H1 (cell line): Measurements from ENCODE around the gene DAAM1. TPM values are rescaled to one million over a fixed set of nuclear protein-coding genes. Genes with fewer than 3 reads are reported as not detected.

ENCODE experiments used
- CTCF ChIA-PET: fragments of 300-600 bp; sonication (Branson Sonifier 250); formaldehyde crosslinking; loops from one replicate; lab custom pipeline; 2021; ENCODE audit not compliant: partially characterized antibody; lab: Charles Lee
- POLR2A ChIA-PET: fragments of 300-600 bp; sonication (Branson Sonifier 250); formaldehyde crosslinking; loops from one replicate; lab custom pipeline; 2021; ENCODE audit warnings: inconsistent platforms; ENCODE audit not compliant: partially characterized antibody; lab: Charles Lee
- DNase-seq, 2 experiments: peaks; one replicate each; pipeline versions ENCODE4 v3.0.0 to v3.0.0-alpha.2; 2010 to 2022; ENCODE audit warnings: low spot score in 2 of 2, low read depth in 1 of 2, mixed read lengths in 1 of 2
- FAIRE-seq: peaks from 2 replicates; lab custom pipeline; 2011; peaks lifted over from hg19 to GRCh38; lab: Jason Lieb, UNC
- H2AFZ ChIP-seq: 2 replicates; pipeline ENCODE4 v1.8.1; 2012; ENCODE audit warnings: low read length, inconsistent platforms
- H2AK5ac ChIP-seq: 2 replicates; pipeline ENCODE4 v1.6.1; 2013; ENCODE audit warnings: low read depth, low read length
- H2BK120ac ChIP-seq: replicated peaks from 2 replicates; pipeline ENCODE3; 2013; ENCODE audit warnings: low read depth, low read length, inconsistent platforms
- H2BK12ac ChIP-seq: 2 replicates; pipeline ENCODE4 v1.6.1; 2013; ENCODE audit warnings: low read depth, low read length
- H2BK15ac ChIP-seq: 2 replicates; pipeline ENCODE4 v1.6.1; 2013; ENCODE audit warnings: low read length
- H2BK20ac ChIP-seq: 2 replicates; pipeline ENCODE4 v1.6.1; 2013; ENCODE audit warnings: low read length
- H2BK5ac ChIP-seq: 2 replicates; pipeline ENCODE4 v1.6.1; 2013; ENCODE audit warnings: low read depth, low read length
- H3K14ac ChIP-seq: 2 replicates; pipeline ENCODE4 v1.6.1; 2013; ENCODE audit warnings: inconsistent platforms; ENCODE audit not compliant: insufficient read length
- H3K18ac ChIP-seq: 2 replicates; pipeline ENCODE4 v1.6.1; 2013; ENCODE audit warnings: low read length; ENCODE audit errors: extremely low read depth
- H3K23ac ChIP-seq: 2 replicates; pipeline ENCODE4 v1.6.1; 2013; ENCODE audit warnings: inconsistent platforms; ENCODE audit not compliant: insufficient read length
- H3K23me2 ChIP-seq: 2 replicates; pipeline ENCODE4 v1.6.1; 2013; ENCODE audit warnings: low read depth, low read length
- H3K27ac ChIP-seq: 2 replicates; pipeline ENCODE4 v1.6.1; 2011; ENCODE audit warnings: low read depth, low read length, inconsistent platforms
- H3K27me3 ChIP-seq, 4 experiments: replicated peaks in 1 of 4; 1 replicate in 1 of 4; 2 replicates in 3 of 4; pipeline versions ENCODE4 v1.6.1 to v1.8.1; 2011 to 2013; ENCODE audit warnings: low read length in 3 of 4, mild to moderate bottlenecking in 3 of 4, inconsistent platforms in 2 of 4, mixed read lengths in 2 of 4, moderate library complexity in 1 of 4; ENCODE audit not compliant: control insufficient read depth in 3 of 4, insufficient read depth in 3 of 4; ENCODE audit errors: extremely low read depth in 1 of 4
- H3K36me3 ChIP-seq, 4 experiments: 2 replicates each; pipeline versions ENCODE4 v1.6.1 to v1.8.1; 2011 to 2013; ENCODE audit warnings: mild to moderate bottlenecking in 4 of 4, low read length in 3 of 4, moderate library complexity in 2 of 4, control low read depth in 1 of 4, inconsistent platforms in 1 of 4; ENCODE audit not compliant: insufficient read depth in 4 of 4, control insufficient read depth in 2 of 4
- H3K4ac ChIP-seq: replicated peaks from 2 replicates; pipeline ENCODE3; 2013; ENCODE audit warnings: low read length, low read depth, mixed read lengths, inconsistent platforms; ENCODE audit not compliant: insufficient read length
- H3K4me1 ChIP-seq, 4 experiments: replicated peaks in 1 of 4; 1 replicate in 1 of 4; 2 replicates in 3 of 4; pipeline versions ENCODE4 v1.6.1 to v1.8.1; 2011 to 2013; ENCODE audit warnings: low read length in 3 of 4, inconsistent platforms in 2 of 4, mixed read lengths in 1 of 4; ENCODE audit not compliant: insufficient read depth in 4 of 4, control insufficient read depth in 3 of 4
- H3K4me2 ChIP-seq, 2 experiments: 2 replicates each; pipeline versions ENCODE4 v1.6.1 to v1.8.1; 2011 to 2013; ENCODE audit warnings: low read depth in 2 of 2, low read length in 2 of 2, control low read depth in 1 of 2, inconsistent platforms in 1 of 2, mild to moderate bottlenecking in 1 of 2; ENCODE audit not compliant: insufficient read depth in 1 of 2
- H3K4me3 ChIP-seq, 4 experiments: fragments of 200-600, 300-600 bp in 1 of 4; sonication (generic), shearing (Covaris generic), sonication (Bioruptor Twin) in 1 of 4; 2 replicates each; pipeline versions ENCODE4 v1.5.1 to v1.8.1; 2011 to 2016; ENCODE audit warnings: low read length in 4 of 4, low read depth in 3 of 4, control low read depth in 2 of 4, inconsistent platforms in 2 of 4, mild to moderate bottlenecking in 2 of 4, mixed read lengths in 1 of 4, moderate library complexity in 1 of 4; ENCODE audit not compliant: insufficient read depth in 2 of 4; ENCODE audit errors: extremely low read depth in 1 of 4
- H3K56ac ChIP-seq: replicated peaks from 2 replicates; pipeline ENCODE3; 2013; ENCODE audit warnings: low read depth, mild to moderate bottlenecking, mixed read lengths, low read length, inconsistent platforms; ENCODE audit not compliant: insufficient read length
- H3K79me1 ChIP-seq: 2 replicates; pipeline ENCODE4 v1.6.1; 2013; ENCODE audit warnings: low read depth, low read length, control low read depth
- H3K79me2 ChIP-seq, 2 experiments: 2 replicates each; pipeline versions ENCODE4 v1.6.1 to v1.8.1; 2012 to 2013; ENCODE audit warnings: low read length in 2 of 2, mild to moderate bottlenecking in 2 of 2, inconsistent platforms in 1 of 2; ENCODE audit not compliant: insufficient read depth in 2 of 2, control insufficient read depth in 1 of 2
- H3K9ac ChIP-seq, 4 experiments: replicated peaks in 1 of 4; 1 replicate in 1 of 4; 2 replicates in 3 of 4; pipeline versions ENCODE4 v1.6.1 to v1.8.1; 2011 to 2013; ENCODE audit warnings: low read depth in 3 of 4, low read length in 3 of 4, control low read depth in 2 of 4, mild to moderate bottlenecking in 2 of 4, moderate library complexity in 2 of 4, inconsistent platforms in 1 of 4; ENCODE audit errors: extremely low read depth in 1 of 4
- H3K9me3 ChIP-seq, 2 experiments: 2 replicates each; pipeline versions ENCODE4 v1.6.1 to v1.8.1; 2012 to 2013; ENCODE audit warnings: mild to moderate bottlenecking in 2 of 2, moderate library complexity in 2 of 2, control low read depth in 1 of 2, inconsistent platforms in 1 of 2, low read depth in 1 of 2, low read length in 1 of 2, mixed read lengths in 1 of 2; ENCODE audit not compliant: insufficient read depth in 2 of 2
- H4K20me1 ChIP-seq, 2 experiments: replicated peaks in 1 of 2; 2 replicates each; pipeline versions ENCODE3 to v1.8.1; 2011 to 2013; ENCODE audit warnings: inconsistent platforms in 2 of 2, low read length in 2 of 2, mild to moderate bottlenecking in 1 of 2; ENCODE audit not compliant: insufficient read depth in 2 of 2, control insufficient read depth in 1 of 2
- H4K5ac ChIP-seq: 2 replicates; pipeline ENCODE4 v1.6.1; 2013; ENCODE audit warnings: low read length, low read depth, mixed read lengths, inconsistent platforms; ENCODE audit not compliant: insufficient read length
- H4K8ac ChIP-seq: 2 replicates; pipeline ENCODE4 v1.8.0; 2013; ENCODE audit warnings: mild to moderate bottlenecking, moderate library complexity, low read length, inconsistent platforms; ENCODE audit not compliant: insufficient read depth; ENCODE audit errors: extremely low read depth
- H4K91ac ChIP-seq: replicated peaks from 2 replicates; pipeline ENCODE3; 2013; ENCODE audit warnings: low read length, mixed read lengths, inconsistent platforms; ENCODE audit not compliant: insufficient read length
- BRCA1 ChIP-seq: IDR thresholded peaks from 2 replicates; pipeline ENCODE4 v1.6.1; 2012; ENCODE audit warnings: low read depth, low read length, improper control_type of control experiment
- CEBPB ChIP-seq: IDR thresholded peaks from 2 replicates; pipeline ENCODE4 v1.6.1; 2012; ENCODE audit warnings: low read depth, low read length
- CREB1 ChIP-seq: IDR thresholded peaks from 2 replicates; pipeline ENCODE4 v1.6.1; 2012; ENCODE audit warnings: inconsistent platforms
- CTBP2 ChIP-seq: IDR thresholded peaks from 2 replicates; pipeline ENCODE4 v1.7.0; 2011; ENCODE audit warnings: borderline replicate concordance, mild to moderate bottlenecking, moderate library complexity, mixed read lengths, low read length; ENCODE audit not compliant: insufficient read depth, insufficient read length
- EP300 ChIP-seq, 2 experiments: IDR thresholded peaks; 1 replicate in 1 of 2; 2 replicates in 1 of 2; pipeline ENCODE4 v1.6.1; 2011 to 2012; ENCODE audit warnings: low read depth in 2 of 2, low read length in 2 of 2, mild to moderate bottlenecking in 2 of 2, borderline replicate concordance in 1 of 2, inconsistent platforms in 1 of 2, moderate library complexity in 1 of 2
- FOSL1 ChIP-seq: IDR thresholded peaks from 2 replicates; pipeline ENCODE4 v1.6.1; 2011; ENCODE audit warnings: mild to moderate bottlenecking, low read depth, low read length, moderate library complexity; ENCODE audit not compliant: insufficient read depth
- HDAC6 ChIP-seq: IDR thresholded peaks from one replicate; pipeline ENCODE4 v1.7.1; 2012; ENCODE audit warnings: low read depth, mild to moderate bottlenecking, inconsistent platforms, low read length, moderate library complexity
- POLR2A ChIP-seq, 2 experiments: IDR thresholded peaks; 1 replicate in 1 of 2; 2 replicates in 1 of 2; pipeline ENCODE4 v1.6.1; 2011; ENCODE audit warnings: low read depth in 2 of 2, low read length in 2 of 2, mild to moderate bottlenecking in 2 of 2; ENCODE audit errors: control extremely low read depth in 1 of 2
- SAP30 ChIP-seq: fragments of 300-600 bp; sonication (generic); IDR thresholded peaks from 2 replicates; pipeline ENCODE4 v1.7.1; 2012; ENCODE audit warnings: low read length, moderate library complexity, mild to moderate bottlenecking, inconsistent platforms; ENCODE audit not compliant: insufficient read depth, insufficient replicate concordance
- SP4 ChIP-seq: IDR thresholded peaks from 2 replicates; pipeline ENCODE4 v1.6.1; 2012; ENCODE audit warnings: low read length, inconsistent platforms
- SUZ12 ChIP-seq: fragments of 200-600 bp; sonication (generic); IDR thresholded peaks from 2 replicates; pipeline ENCODE4 v1.6.1; 2012; ENCODE audit warnings: mild to moderate bottlenecking, inconsistent platforms, low read length, moderate library complexity, mixed read lengths
- TAF7 ChIP-seq: optimal IDR thresholded peaks from 2 replicates; pipeline ENCODE3; 2011; ENCODE audit warnings: low read depth, mild to moderate bottlenecking, inconsistent platforms, low read length, moderate library complexity, borderline replicate concordance
- YY1 ChIP-seq: IDR thresholded peaks from 2 replicates; pipeline ENCODE4 v1.6.1; 2011; ENCODE audit warnings: low read depth, mild to moderate bottlenecking, low read length
- WGBS, 2 experiments: shearing (Covaris generic) in 1 of 2; methylation state at CpG; one replicate each; pipeline versions ENCODE4 v1.1.6 to v1.1.7; 2013 to 2015; ENCODE audit warnings: low lambda C conversion rate in 2 of 2, mixed read lengths in 2 of 2, inconsistent platforms in 1 of 2, low coverage in 1 of 2, missing lambda C conversion rate in 1 of 2; ENCODE audit not compliant: insufficient replicate concordance in 2 of 2, insufficient coverage in 1 of 2, insufficient read length in 1 of 2; ENCODE audit errors: extremely low coverage in 1 of 2, missing lambda C conversion rate in 1 of 2; 5-methylcytosine and 5-hydroxymethylcytosine counted together
- polyA plus RNA-seq, 7 experiments: library from polyadenylated mRNA; depleted of rRNA in 3 of 7; stranded (reverse) in 5 of 7; unstranded in 2 of 7; fragments of >200 nt in 5 of 7; fragments of 200-250 nt in 2 of 7; gene quantifications; 1 replicate in 5 of 7; 2 replicates in 1 of 7; 4 replicates in 1 of 7; pipeline versions ENCODE4 v1.2.1 to v1.2.3, GENCODE V29; 2011 to 2013; ENCODE audit warnings: missing spikeins in 2 of 7, mixed read lengths in 2 of 7
- total RNA-seq: library from RNA; stranded (reverse); fragmentation: NEBNext Ultra II Directional; extraction: Animal tissue kit (Norgen Biotek cat#: 25700); gene quantifications from 2 replicates; pipeline ENCODE4 v1.2.1, GENCODE V29; 2021

Gene DAAM1
- total and polyA plus RNA-seq, 2 of the 8 experiments (the other 6 are each of a cell fraction or from before 2014, with no cell fraction given), result 5.0 to 44.9 TPM

DNA sequence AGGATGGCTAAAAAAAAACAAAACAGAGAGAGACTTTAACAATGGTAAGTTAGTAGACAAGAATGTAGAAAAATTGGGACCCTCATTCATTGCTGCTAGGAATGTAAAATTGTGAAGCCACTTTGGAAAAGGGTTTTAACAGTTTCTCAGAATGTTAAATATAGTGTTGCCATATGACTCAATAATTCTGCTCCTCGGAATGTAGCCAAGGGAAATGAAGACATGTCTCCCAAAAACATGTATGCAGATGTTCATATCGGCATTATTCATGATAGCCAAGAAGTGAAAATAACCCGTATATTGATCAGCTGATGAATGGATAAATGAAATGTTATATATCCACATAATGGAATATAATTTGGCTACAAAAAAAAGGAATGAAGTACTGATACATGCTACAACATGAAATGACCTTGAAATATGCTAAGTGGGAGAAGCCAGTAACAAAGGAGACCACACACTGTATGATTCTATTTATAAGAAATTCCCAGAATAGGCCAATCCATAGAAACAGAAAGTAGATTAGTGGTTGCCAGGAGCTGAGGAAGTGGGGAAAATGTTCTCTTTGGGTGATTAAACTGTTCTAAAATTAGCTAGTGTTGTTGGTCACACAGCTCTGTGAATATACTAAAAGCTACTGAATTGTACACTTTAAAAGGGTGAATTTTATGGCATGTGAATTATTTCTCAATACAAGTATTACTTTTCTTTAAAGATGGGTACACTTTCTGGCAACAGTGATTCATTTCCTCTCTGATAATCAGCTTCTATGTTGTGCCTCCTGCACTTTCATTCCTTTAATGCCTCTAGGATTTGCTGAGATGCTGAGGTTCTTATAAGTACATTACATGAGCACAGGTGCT lies 132.5 kb downstream of the DAAM1 start:
- H4K91ac ChIP-seq, result no peak overlapping the region
- no peak for FAIRE-seq
- H3K4me3 ChIP-seq, result no peak overlapping the region
- no peak overlapping the region for H2BK5ac ChIP-seq
- no peak overlapping the region for H3K56ac ChIP-seq
- no peaks in the 10 kb centered on the region for H3K79me2 ChIP-seq
- H3K9me3 ChIP-seq, result no peaks in the 10 kb centered on the region
- H3K27ac ChIP-seq, result no peak overlapping the region
- H3K4me2 ChIP-seq, result no peak overlapping the region
- H3K23ac ChIP-seq, result no peak overlapping the region
- ChIA-PET POLR2A (no interaction called here), CTCF (interaction anchor here (1.7 kb wide), 1 partner anchor 38 kb away, joined by 4 read pairs; no protein-coding TSS in a partner anchor)
- no peak overlapping the region for H4K8ac ChIP-seq
- H3K4ac ChIP-seq, result no peak overlapping the region
- H3K36me3 ChIP-seq, result peaks cover 0 to 3% (median 0%) of the 10 kb centered on the region in 4 experiments; a peak in 2 of 8 replicates
- H3K14ac ChIP-seq, result no peak overlapping the region
- H3K9ac ChIP-seq, result no peak overlapping the region
- no peak overlapping the region for H2AFZ ChIP-seq
- no peaks in the 10 kb centered on the region for H3K4me1 ChIP-seq
- H3K23me2 ChIP-seq, result no peaks in the 10 kb centered on the region
- no peaks in the 10 kb centered on the region for H4K20me1 ChIP-seq
- no peak overlapping the region for H3K18ac ChIP-seq
- no peak overlapping the region for H2BK120ac ChIP-seq
- H3K27me3 ChIP-seq, result no peaks in the 10 kb centered on the region
- no peak overlapping the region for H2BK20ac ChIP-seq
- no peaks in the 10 kb centered on the region for H3K79me1 ChIP-seq
- no peak overlapping the region for H4K5ac ChIP-seq
- 86% methylated on average over 3 of the region's 3 CpGs; no CpG with 5 or more reads in 1 of the 2 experiments for WGBS, 2 experiments
- DNase-seq, result no peak
- no peak overlapping the region for H2BK15ac ChIP-seq
- no peak overlapping the region for H2AK5ac ChIP-seq
- H2BK12ac ChIP-seq, result no peak overlapping the region
- TF ChIP-seq TAF7 (no peak), EP300 (IDR thresholded peaks at IDR 0.05; ENCODE audit: borderline replicate concordance in 1 of 2, low read depth in 2 of 2, low read length in 2 of 2) (no peak), BRCA1 (no peak), SUZ12 (no peak), POLR2A (IDR thresholded peaks at IDR 0.05; ENCODE audit: control extremely low read depth in 1 of 2, low read depth in 2 of 2, low read length in 2 of 2) (no peak), CEBPB (no peak), FOSL1 (no peak), YY1 (no peak), SP4 (no peak), CREB1 (no peak), HDAC6 (no peak), CTBP2 (no peak), SAP30 (no peak)
